Cerebellar cortex (tissue), 1 donor: ENCODE results near the gene BEND6.
A peak's percentile ranks its signal among the peaks of the same experiment; 100 is the strongest.

Source experiments
- DNase-seq: peaks from one replicate; pipeline ENCODE4 v3.0.0-alpha.2; 2015; ENCODE audit warnings: low spot score

The BEND6 gene

DNA sequence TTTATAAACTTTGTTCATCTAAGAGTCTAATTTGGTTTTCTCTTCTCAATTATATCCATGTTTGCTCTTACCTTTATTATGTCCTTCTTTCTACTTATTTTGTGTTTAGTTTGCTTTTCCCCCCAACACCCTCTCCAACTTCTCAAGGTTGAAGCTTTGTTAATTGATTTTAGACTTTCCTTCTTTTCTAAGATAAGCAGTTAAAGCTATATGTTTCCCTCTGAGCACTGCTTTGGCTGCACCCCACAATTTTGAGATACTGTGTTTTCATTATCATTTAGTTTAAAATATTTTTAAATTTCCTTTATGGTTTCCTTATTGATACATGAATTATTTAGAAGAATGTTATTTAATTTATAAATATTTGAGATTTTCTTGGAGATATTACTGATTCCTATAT lies 13.9 kb upstream of the BEND6 start:
- DNase-seq: no peak

- DNase-seq: peak; percentile 79
These were observed 10.2 kb upstream of the BEND6 start for GRCh38 chr6:56944661-56945060.

GRCh38 chr6:56946368-56946767 lies 8.5 kb upstream of the BEND6 start:
- DNase-seq: no peak

DNA sequence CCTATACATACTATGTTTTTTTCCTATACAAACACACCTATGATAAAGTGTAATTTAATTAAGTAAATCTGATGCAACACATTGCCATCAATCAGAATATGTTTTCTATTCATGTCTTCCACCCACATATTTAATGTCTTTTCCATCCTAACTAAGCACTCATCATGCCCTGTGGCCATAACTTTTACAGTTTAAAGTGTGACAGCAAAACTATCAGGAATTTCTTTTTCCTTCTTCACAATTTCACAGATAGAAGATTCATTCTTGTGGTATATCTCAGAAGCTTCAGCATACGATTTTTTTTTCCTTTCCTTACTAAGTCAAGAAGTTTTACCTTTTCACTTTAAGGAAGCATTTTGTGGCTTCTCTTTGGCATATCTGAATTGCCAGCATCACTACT lies 7.0 kb upstream of the BEND6 start:
- no peak for DNase-seq

DNA sequence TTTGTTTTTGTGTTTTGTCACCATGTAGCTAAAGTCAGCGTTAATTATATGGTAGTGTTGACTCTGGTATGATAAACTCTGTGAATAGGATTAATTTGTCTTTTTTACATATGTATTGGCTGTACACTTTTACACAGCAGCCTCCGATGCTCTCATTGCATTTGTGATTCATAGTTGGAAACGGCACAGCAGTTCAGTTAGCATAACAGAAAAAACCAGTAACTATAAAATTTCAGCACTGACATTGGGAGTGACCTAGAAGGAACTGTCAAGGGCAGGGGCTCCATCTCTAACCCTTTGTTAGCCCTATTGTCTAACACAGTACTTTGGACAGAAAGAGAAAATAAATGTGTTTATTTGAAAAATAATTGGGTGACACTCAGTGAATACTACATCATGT lies 5.6 kb upstream of the BEND6 start:
- no peak for DNase-seq

GRCh38 chr6:56949925-56950495 lies 4.9 kb upstream of the BEND6 start:
- no peak for DNase-seq

DNA sequence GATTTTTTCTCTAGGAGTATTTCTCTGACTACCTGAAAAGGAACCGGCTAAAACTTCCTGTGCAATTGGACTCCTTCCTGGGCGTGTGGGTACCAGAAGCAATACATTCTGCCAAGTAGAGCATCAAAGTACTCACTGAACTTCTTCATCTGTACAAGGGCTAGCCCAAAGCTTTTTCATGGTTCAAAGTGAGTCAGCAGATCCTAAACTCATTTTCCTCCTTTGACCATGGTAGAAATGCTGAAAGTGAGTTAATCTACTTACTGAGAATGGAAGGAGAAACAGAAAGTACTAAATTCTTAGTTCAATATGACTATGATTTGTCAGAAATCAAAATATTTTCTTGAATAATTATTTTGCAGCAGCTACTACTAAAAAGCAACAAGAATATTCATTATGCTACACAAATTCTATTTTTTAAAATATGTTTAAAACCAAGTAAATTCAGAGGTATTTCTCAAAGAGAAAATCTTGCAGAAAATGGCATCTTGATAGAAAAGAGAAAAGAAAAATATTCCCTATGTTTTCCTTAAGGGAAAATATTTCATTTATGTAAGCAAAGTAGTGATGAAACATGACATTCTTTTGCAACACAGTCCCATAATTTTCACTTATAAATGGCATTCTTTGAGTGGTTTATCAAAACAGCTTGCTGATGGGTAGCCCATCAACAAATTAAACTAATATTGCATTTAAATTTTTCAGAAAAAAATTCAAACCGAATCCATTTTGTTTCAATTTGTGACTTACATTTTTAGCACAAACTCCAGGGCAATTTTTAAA lies 3.7 kb upstream of the BEND6 start:
- DNase-seq: no peak

- peak; percentile 42 for DNase-seq
These were observed 1.1 kb upstream of the BEND6 start for GRCh38 chr6:56953597-56954402.

DNA sequence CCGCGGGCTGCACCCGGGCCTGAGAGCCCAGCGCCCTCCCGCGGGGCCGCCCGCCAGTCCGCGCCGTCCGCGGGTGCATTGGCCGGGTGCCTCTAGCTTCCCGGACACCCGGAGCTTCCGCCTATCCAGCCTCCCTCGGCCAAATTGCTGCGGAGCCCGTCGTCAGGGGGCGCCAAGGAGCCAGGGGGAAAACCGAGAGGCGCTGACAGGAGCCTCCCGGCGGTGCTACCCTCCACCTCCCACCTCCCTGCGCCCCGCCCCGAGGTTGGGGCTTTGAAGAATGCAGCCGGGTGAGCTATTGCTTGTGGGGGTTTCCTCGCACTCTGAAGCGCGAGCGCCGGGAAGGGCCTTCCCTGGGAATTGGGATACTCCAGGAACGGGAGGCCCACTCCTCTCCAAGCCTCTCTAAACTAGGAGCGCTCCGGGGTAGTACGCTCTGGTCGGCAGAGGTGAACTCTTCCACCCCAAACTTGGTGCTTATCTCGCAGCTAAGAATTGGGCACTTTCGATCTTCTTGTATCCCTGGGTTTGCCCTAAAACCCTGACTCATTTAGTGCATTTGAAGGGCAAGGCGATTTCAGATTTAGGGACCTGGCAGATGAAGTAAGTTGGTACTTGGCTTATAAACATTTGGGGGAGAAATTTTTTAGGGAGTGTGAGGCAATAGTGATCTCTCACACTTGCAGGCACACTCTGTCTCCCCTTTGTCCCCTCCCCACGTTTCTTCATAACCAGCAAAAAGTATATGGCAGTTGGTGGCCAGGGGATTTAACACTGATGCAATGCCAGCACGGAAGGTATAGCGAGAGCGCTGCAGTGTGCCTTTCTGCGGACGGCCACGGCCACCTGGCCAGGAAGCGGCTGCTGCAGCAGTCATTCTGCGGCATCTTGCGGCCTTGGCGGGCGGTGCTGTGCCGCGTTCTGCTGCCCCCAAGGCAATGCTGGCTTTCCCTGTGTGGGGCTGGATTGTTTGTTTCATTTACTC lies 556 bp downstream of the BEND6 start:
- DNase-seq: peak; percentile 81

DNA sequence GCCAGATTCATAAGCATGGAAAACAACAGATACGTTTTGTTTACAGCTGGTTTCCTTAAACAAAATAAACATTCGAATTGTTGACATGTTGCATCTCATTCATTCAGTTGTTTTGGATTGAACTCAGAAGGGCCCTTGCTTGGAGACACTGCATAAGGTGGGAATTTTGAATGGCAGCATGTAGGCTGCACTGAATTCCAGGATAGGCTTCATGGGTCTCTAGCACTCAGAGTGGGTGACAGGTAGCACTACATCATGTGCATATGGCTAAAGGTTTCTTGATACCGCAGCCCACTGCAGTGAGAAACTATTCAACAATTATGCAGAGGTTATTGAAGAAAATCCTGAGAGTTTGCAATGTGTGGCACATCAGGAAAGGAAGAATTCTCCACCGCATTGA lies 1.6 kb downstream of the BEND6 start:
- DNase-seq: peak; percentile 76

GRCh38 chr6:56957856-56958255 lies 2.9 kb downstream of the BEND6 start:
- DNase-seq: peak; percentile 53

DNA sequence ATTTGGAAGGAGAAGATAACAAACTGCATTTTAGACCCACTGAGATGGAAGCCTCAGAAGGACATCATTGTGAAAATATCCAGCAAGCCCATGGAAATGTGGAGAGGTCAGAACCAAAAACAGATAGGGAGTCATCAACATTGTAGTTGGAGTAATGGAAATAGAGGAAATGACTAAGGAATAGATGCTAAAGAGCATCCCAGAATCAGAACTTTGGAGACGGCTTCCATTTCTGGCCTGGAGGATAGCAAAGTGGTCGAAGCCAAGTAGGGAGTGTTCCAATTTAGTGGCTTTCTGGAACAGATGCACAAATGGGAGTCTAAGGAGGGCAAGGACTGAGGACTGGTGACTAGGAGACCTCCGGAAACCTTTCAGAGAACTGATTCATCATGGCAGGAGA lies 3.6 kb downstream of the BEND6 start:
- no peak for DNase-seq

GRCh38 chr6:56959094-56959493 lies 4.2 kb downstream of the BEND6 start:
- no peak for DNase-seq

DNA sequence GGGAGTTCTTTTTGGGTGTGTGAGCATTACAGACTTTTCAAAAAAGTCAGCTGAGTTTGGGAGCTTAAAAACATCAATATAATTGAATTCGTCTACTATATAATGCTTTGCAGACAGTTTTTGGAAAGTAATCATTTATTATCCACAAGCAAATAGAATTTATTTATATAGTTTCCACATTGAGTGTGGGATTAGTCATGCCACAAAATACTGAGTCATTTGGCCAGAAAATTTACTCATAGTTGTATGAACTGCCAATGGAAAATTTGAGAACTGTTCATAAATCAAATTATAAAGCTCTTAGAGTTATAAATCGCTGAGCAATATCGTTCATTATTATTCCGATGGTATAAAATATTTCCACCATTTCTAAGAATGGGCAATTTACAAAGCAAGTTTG lies 5.0 kb downstream of the BEND6 start:
- DNase-seq: no peak

- no peak for DNase-seq
These were observed 6.2 kb downstream of the BEND6 start for GRCh38 chr6:56961151-56961550.

DNA sequence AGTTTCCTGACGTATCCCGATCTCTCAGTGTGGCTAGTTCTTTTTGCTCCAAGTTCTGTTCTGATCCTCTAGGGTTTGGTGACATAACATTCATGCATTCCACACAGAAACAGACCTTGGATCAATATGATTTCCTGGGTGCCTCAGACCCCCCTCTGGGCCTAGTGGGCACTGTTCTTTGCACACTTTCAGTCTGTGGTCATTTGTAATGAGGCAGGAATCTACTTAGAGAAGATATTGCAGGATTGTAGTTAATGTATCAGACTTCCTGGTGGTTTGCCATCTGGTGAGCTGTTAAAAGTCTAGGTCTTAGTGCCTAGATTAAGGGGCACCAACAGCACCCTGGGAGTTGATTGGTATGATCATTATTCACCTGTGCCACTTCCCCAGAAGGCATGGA lies 7.5 kb downstream of the BEND6 start:
- DNase-seq: no peak

GRCh38 chr6:56963043-56963442 lies 8.1 kb downstream of the BEND6 start:
- no peak for DNase-seq

DNA sequence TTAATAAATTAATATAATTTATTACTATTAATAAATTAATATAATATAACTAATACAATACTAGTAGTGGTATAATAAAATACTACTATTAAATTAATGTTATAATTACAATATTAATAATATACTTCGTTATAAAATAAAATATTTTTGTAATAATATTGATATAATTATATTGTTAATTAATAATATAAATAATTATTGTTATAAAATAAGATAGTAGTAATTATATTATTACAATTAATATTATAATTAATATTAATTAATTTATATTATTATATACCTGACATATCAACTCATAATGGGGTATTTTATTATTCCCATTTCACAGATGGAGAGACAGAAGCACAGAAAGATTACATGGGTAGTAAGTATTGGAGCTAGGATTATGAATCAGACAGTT lies 8.9 kb downstream of the BEND6 start:
- no peak for DNase-seq

- DNase-seq: no peak
These were observed 10.2 kb downstream of the BEND6 start for GRCh38 chr6:56965126-56965525.

DNA sequence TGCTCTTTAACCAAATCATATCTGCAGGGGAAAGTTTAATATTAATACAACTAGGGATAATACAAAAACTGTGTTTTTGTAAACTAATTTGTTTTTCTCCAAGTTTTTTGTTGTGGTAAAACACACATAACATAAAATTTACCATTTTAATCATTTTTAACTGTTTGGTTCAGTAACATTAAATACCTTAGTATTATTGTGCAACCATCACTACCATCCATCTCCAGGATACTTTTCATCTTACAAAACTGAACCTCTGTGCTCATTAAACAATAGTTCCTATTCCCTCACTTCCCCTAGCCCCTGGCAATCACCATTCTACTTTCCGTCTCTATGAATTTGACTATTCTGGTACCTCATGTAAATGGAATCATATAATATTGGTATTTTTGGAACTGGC lies 15.9 kb downstream of the BEND6 start:
- DNase-seq: no peak

DNA sequence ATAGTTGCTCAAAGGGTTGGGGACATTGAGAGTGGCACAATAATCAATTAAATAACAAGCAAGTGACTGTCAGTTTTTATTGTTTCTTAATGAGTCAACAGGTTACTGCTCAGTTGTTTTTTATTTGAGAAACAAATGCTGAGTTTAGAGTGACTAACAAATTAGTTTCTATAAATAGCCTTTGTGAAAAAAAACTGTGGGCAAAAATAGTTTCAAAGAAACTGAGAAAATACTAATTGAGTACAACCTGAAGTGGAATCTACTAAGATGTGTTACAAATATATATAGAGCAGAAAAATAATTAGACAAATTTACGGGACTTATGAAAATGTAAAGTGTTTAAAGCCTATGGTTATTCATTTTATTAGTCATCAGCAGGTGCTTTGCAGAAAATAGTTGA lies 22.3 kb downstream of the BEND6 start:
- no peak for DNase-seq

DNA sequence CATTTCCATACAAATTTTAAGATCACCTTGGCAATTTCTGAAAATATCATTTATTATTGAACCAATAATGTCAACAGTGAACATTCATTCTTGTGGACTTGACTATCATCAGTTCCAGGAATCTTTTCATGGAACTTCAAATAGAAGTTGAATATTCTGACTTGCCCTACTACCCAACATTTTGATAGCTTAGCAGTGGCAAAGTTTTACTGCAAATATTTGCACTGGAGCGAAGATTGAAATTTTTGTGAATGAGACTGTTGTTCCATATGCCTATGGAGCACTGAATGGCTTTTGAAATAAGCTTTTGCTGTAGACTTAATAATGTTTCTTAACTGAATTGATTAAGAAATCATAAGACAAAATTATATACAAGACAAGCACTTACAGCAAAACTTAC lies 23.6 kb downstream of the BEND6 start:
- DNase-seq: no peak
